WTC11 (cell line): ENCODE data around the gene IKZF2. TPM values are rescaled to one million over a fixed set of nuclear protein-coding genes. Genes with fewer than 3 reads are reported as not detected.

Experiments used
- ATAC-seq: fragments of 200-7000 bp; cut with Tn5 transposase; 2 replicates; pipeline ENCODE4 v1.10.0; 2021; ENCODE audit warnings: mild to moderate bottlenecking, moderate library complexity
- CTCF ChIA-PET: fragments of 300-600 bp; sonication (Branson Sonifier 250); formaldehyde crosslinking; loops from one replicate; lab custom pipeline; 2021; ENCODE audit warnings: antibody characterized with exemption; lab: Charles Lee
- POLR2A ChIA-PET: fragments of 350-600 bp; sonication (Branson Sonifier 250); formaldehyde crosslinking; loops from one replicate; lab custom pipeline; 2021; ENCODE audit warnings: antibody characterized with exemption; lab: Charles Lee
- DNase-seq: peaks from one replicate; pipeline ENCODE4 v3.0.0; 2021; ENCODE audit warnings: low spot score
- H3K27ac Mint-ChIP-seq: 2 replicates; pipeline ENCODE4 v1.8.0; 2021; ENCODE audit warnings: mixed read lengths
- H3K27me3 Mint-ChIP-seq: 2 replicates; pipeline ENCODE4 v1.8.0; 2021; ENCODE audit warnings: low read depth, mild to moderate bottlenecking, moderate library complexity, mixed read lengths
- H3K36me3 Mint-ChIP-seq: 2 replicates; pipeline ENCODE4 v1.8.0; 2021; ENCODE audit warnings: mixed read lengths
- H3K4me1 Mint-ChIP-seq: 2 replicates; pipeline ENCODE4 v1.8.0; 2022; ENCODE audit warnings: mixed read lengths
- H3K4me3 Mint-ChIP-seq: 2 replicates; pipeline ENCODE4 v1.8.0; 2021; ENCODE audit warnings: mild to moderate bottlenecking, moderate library complexity, mixed read lengths
- H3K9me3 Mint-ChIP-seq: 2 replicates; pipeline ENCODE4 v1.8.0; 2021; ENCODE audit warnings: mixed read lengths
- ARID4B ChIP-seq: sonication (generic); formaldehyde crosslinking; IDR thresholded peaks from 2 replicates; pipeline ENCODE4 v1.8.0; 2023; ENCODE audit warnings: missing genetic modification reagents, mild to moderate bottlenecking, borderline replicate concordance
- E2F1 ChIP-seq: sonication (generic); formaldehyde crosslinking; IDR thresholded peaks from 2 replicates; pipeline ENCODE4 v1.8.0; 2022; ENCODE audit warnings: mild to moderate bottlenecking, missing genetic modification reagents
- FOXP1 ChIP-seq: sonication (generic); formaldehyde crosslinking; IDR thresholded peaks from 2 replicates; pipeline ENCODE4 v1.8.0; 2022; ENCODE audit warnings: missing genetic modification reagents, mild to moderate bottlenecking, moderate library complexity, borderline replicate concordance
- GABPB1 ChIP-seq: sonication (generic); formaldehyde crosslinking; IDR thresholded peaks from 2 replicates; pipeline ENCODE4 v1.8.1; 2023; ENCODE audit warnings: mild to moderate bottlenecking, missing genetic modification reagents
- IRF2 ChIP-seq: sonication (generic); formaldehyde crosslinking; IDR thresholded peaks from 2 replicates; pipeline ENCODE4 v1.8.0; 2022; ENCODE audit warnings: low read depth, missing genetic modification reagents, borderline replicate concordance
- JAZF1 ChIP-seq: fragments of 250-450 bp; sonication (Bioruptor Pico); IDR thresholded peaks from 2 replicates; pipeline ENCODE4 v1.9.0; 2021; ENCODE audit warnings: moderate library complexity, mild to moderate bottlenecking, inconsistent platforms
- JUN ChIP-seq: sonication (generic); formaldehyde crosslinking; IDR thresholded peaks from 2 replicates; pipeline ENCODE4 v1.8.0; 2023; ENCODE audit warnings: mild to moderate bottlenecking, missing genetic modification reagents
- MXD4 ChIP-seq: fragments of 250-450 bp; sonication (Bioruptor Pico); IDR thresholded peaks from 2 replicates; pipeline ENCODE4 v1.8.0; 2021; ENCODE audit warnings: mild to moderate bottlenecking, moderate library complexity, borderline replicate concordance
- OVOL2 ChIP-seq: fragments of 250-450 bp; sonication (Bioruptor Pico); IDR thresholded peaks from 2 replicates; pipeline ENCODE4 v1.9.0; 2021; ENCODE audit warnings: mild to moderate bottlenecking, borderline replicate concordance
- SOX15 ChIP-seq: fragments of 250-450 bp; sonication (Bioruptor Pico); IDR thresholded peaks from 2 replicates; pipeline ENCODE4 v1.9.0; 2021; ENCODE audit warnings: mild to moderate bottlenecking
- TCF7 ChIP-seq: sonication (generic); formaldehyde crosslinking; IDR thresholded peaks from 2 replicates; pipeline ENCODE4 v1.8.0; 2022; ENCODE audit warnings: mild to moderate bottlenecking, low read depth, missing genetic modification reagents, moderate library complexity
- USF2 ChIP-seq: sonication (generic); formaldehyde crosslinking; IDR thresholded peaks from 2 replicates; pipeline ENCODE4 v1.8.1; 2023; ENCODE audit warnings: mild to moderate bottlenecking, missing genetic modification reagents, moderate library complexity
- ZNF121 ChIP-seq: sonication (generic); formaldehyde crosslinking; IDR thresholded peaks from 2 replicates; pipeline ENCODE4 v1.8.0; 2023; ENCODE audit warnings: missing genetic modification reagents
- ZNF232 ChIP-seq: sonication (generic); formaldehyde crosslinking; IDR thresholded peaks from 2 replicates; pipeline ENCODE4 v1.8.0; 2022; ENCODE audit warnings: mild to moderate bottlenecking, missing genetic modification reagents
- ZNF263 ChIP-seq: sonication (generic); formaldehyde crosslinking; IDR thresholded peaks from 2 replicates; pipeline ENCODE4 v1.8.1; 2022; ENCODE audit warnings: low read depth, mild to moderate bottlenecking, moderate library complexity, missing genetic modification reagents
- ZNF425 ChIP-seq: fragments of 250-450 bp; sonication (Bioruptor Pico); conservative IDR thresholded peaks from 2 replicates; pipeline ENCODE4 v1.9.0; 2021; ENCODE audit warnings: mild to moderate bottlenecking
- ZNF671 ChIP-seq: fragments of 250-450 bp; sonication (Bioruptor Pico); IDR thresholded peaks from 2 replicates; pipeline ENCODE4 v1.8.0; 2021; ENCODE audit warnings: mild to moderate bottlenecking
- total RNA-seq: library from RNA; stranded (reverse); gene quantifications from 3 replicates; pipeline ENCODE4 v1.2.3, GENCODE V29; 2021

Gene IKZF2
- total RNA-seq, 1 experiment from 2014 or later: 4.2 TPM

- no peak for TF ChIP-seq ARID4B (CRISPR knock-in tag)
- TF ChIP-seq E2F1: no peak
- no peak for TF ChIP-seq SOX15 (CRISPR knock-in tag)
- no peak for TF ChIP-seq TCF7 (CRISPR knock-in tag)
- TF ChIP-seq OVOL2 (CRISPR knock-in tag): no peak
- TF ChIP-seq ZNF232 (CRISPR knock-in tag): no peak
- no peak for TF ChIP-seq ZNF263 (CRISPR knock-in tag)
- no peak for TF ChIP-seq GABPB1 (CRISPR knock-in tag)
- TF ChIP-seq ZNF425 (CRISPR knock-in tag): no peak
- no peak for TF ChIP-seq ZNF671 (CRISPR knock-in tag)
- no peak for TF ChIP-seq IRF2 (CRISPR knock-in tag)
Observed at GRCh38 chr2:213016166-213016983, 135.0 kb downstream of the IKZF2 start (continued).

GRCh38 chr2:213015387-213016165, 135.8 kb downstream of the IKZF2 start:
- ATAC-seq (no peak), DNase-seq (no peak)
- Mint-ChIP-seq H3K4me1 (no peaks in the 10 kb centered on the region), H3K36me3 (no peaks in the 10 kb centered on the region), H3K9me3 (no peaks in the 10 kb centered on the region), H3K27me3 (no peaks in the 10 kb centered on the region), H3K27ac (no peak overlapping the region), H3K4me3 (no peak overlapping the region)
- TF ChIP-seq USF2 (CRISPR knock-in tag) (no peak), FOXP1 (no peak), ZNF121 (CRISPR knock-in tag) (no peak), JAZF1 (CRISPR knock-in tag) (no peak), JUN (CRISPR knock-in tag) (no peak), MXD4 (CRISPR knock-in tag) (no peak)
- POLR2A ChIA-PET: no interaction called here
- CTCF ChIA-PET: no interaction called here
